Breast epithelium (tissue), 3 donors: Measurements from ENCODE around the gene FAM120A.

ENCODE experiments used
- POLR2A ChIP-seq: fragments of 450-650 bp; IDR thresholded peaks from one replicate; pipeline ENCODE4 v1.6.1; 2016; ENCODE audit warnings: antibody characterized with exemption, mild to moderate bottlenecking, moderate library complexity
- TF ChIP-seq, protein P1 (sequence below), 3 donors: fragments of 450-650 bp; IDR thresholded peaks; one replicate each; pipeline ENCODE4 v1.5.1; 2016 to 2017; ENCODE audit warnings: antibody characterized with exemption in 3 of 3, mild to moderate bottlenecking in 3 of 3, moderate library complexity in 3 of 3

DNA sequence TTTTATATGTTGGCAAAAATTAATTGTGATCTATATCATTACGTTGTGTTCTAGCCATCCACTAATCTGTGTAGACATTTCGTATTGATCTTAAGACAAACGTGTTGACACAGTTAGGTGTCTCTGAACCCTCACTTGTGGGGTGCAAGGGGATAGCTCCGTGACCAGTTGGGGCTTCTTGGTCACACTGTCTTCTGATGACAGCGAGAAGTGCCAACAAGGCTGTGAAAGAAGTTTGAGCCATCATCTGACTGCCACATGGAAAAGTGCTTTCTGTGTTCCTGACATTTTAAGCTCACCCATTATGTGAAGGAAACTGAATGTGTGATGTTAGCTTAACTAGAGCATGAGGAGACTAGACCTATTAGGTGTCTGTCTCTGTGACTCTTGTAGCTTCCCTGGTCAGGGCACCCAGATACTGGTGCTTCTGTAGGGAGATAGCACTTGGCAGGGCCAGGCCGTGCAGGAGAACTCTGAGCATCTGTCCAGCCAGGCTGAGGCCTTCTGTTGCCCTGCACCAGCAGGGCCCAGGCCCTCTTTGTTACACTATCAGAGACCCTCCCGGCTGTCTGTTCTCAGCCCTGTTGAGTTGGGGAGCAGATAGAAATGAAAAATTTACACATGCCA, 72.1 kb downstream of the FAM120A start:
- no peak for TF ChIP-seq POLR2A
- TF ChIP-seq, protein P1, sequence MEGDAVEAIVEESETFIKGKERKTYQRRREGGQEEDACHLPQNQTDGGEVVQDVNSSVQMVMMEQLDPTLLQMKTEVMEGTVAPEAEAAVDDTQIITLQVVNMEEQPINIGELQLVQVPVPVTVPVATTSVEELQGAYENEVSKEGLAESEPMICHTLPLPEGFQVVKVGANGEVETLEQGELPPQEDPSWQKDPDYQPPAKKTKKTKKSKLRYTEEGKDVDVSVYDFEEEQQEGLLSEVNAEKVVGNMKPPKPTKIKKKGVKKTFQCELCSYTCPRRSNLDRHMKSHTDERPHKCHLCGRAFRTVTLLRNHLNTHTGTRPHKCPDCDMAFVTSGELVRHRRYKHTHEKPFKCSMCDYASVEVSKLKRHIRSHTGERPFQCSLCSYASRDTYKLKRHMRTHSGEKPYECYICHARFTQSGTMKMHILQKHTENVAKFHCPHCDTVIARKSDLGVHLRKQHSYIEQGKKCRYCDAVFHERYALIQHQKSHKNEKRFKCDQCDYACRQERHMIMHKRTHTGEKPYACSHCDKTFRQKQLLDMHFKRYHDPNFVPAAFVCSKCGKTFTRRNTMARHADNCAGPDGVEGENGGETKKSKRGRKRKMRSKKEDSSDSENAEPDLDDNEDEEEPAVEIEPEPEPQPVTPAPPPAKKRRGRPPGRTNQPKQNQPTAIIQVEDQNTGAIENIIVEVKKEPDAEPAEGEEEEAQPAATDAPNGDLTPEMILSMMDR (IDR thresholded peaks at IDR 0.05) = no peak
